ENCODE data around the gene DCP2.
"Not testable (repeated sequence)": the region's sequence is repeated elsewhere in the genome, so short reads cannot be mapped to it uniquely, and the experiment has no call there.

The DCP2 gene

GRCh38 chr5:112976432-112977309 is at the start of gene DCP2:
DCP2 (plus strand) TSS chr5:112976798; CDS start chr5:112976934, 136 bp downstream.
- peak; percentile 32 to 98 (median 89) for DNase-seq

DNA sequence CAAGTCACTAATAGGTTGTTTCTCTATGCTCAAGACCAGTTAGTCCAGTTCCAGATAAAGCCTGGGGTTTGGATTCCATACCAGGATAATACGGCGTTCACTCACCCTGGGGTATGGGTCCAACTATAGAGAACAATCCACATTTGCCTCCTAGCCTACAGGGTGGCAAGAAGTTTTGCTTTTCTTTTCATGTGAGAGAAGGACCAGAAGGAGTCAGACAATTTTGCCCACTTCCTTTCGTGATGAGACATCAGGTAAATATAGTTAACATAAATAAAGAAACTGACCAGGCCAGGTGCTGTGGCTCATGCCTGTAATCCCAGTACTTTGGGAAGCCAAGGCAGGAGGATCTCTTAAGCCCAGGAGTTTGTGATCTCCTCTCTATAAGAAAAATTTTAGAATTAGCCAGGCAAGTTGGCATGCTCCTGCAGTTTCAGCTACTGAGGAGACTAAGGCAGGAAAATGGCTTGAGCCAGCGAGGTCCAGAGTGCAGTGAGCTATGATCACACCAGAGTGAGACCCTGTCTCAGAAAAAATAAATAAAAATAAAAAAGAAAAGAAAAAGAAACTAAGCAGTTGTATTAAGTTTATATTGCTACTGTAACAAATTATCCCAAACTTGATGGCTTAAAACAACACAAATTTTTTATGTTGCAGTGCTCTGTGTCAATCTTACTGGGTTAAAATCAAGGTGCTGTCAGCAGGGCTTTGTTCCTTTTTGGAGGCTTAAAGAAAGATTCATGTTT is 47.1 kb upstream of the DCP2 start:
- no peak for DNase-seq

DNA sequence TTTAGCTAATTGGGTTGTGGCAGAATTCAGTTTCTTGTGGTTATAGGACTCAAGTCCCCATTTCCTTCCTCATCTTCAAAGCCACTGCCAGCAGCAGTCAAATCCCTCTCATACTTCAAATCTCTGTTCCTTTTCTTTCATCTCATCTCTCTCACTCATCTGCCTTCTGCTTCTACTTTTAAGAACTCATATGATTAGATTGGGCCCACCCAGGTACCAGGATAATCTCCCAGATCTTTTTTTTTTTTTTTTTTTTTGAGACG is 46.6 kb upstream of the DCP2 start:
- no peak for DNase-seq

DNA sequence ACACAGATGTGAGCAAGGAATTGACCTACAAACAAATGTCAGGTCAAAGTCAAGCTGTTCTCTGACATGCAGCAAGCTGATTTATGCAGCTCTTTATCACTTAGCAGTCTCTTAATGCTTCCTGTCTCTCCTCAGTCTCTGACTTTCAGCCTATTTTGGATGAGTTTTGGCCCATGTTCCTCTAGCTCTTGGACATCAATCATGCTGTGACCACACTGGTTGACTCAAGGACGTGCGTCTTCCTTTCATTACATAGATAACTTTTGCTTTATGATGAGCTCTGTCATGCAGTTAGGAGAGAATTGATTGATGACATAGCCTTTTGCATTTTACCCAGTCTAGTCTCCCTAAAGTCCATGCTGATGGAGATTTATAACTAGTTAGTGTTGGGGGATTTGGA is 45.1 kb upstream of the DCP2 start:
- no peak for DNase-seq

DNA sequence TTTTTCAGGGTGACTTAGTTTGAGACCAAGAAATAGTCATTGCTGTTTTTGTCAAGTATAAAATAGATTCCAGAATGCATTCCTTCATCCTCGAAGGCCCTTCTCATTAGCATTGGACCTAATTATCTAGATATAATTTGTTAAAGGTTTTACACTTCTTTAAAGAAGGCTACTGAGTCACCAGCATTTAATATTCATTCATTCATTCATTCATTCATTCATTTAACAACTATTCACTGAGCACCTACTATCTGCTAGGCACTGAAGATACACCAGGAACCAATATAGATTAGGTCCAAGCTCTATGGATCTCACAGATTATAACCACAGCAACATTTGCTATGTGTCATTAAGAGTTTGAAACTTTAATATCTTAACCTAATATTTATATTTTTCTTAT is 43.5 kb upstream of the DCP2 start:
- no peak for DNase-seq

GRCh38 chr5:112933651-112934365 is 42.8 kb upstream of the DCP2 start:
- DNase-seq: no peak

GRCh38 chr5:112934366-112934663 is 42.3 kb upstream of the DCP2 start:
- DNase-seq: no peak

GRCh38 chr5:112935675-112936074 is 40.9 kb upstream of the DCP2 start:
- no peak for DNase-seq

DNA sequence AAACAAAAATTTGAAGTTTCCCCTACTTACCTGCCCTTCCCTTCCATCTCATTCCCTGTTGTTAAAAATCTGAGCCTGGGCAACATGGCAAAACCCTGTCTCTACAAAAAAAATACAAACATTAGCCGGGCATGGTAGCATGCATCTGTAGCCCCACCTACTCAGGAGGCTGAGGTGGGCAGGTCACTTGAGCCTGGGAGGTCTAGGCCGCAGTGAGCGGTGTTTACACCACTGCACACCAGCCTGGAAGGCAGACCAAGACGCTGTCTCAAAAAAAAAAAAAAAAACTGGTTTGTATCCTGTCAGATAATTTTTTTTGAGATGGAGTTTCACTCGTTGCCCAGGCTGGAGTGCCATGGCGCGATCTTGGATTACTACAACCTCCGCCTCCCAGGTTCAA is 38.3 kb upstream of the DCP2 start:
- DNase-seq: no peak

GRCh38 chr5:112940670-112941069 is 35.9 kb upstream of the DCP2 start:
- DNase-seq: no peak

- DNase-seq: no peak
These were observed 28.1 kb upstream of the DCP2 start for GRCh38 chr5:112948458-112948857.

DNA sequence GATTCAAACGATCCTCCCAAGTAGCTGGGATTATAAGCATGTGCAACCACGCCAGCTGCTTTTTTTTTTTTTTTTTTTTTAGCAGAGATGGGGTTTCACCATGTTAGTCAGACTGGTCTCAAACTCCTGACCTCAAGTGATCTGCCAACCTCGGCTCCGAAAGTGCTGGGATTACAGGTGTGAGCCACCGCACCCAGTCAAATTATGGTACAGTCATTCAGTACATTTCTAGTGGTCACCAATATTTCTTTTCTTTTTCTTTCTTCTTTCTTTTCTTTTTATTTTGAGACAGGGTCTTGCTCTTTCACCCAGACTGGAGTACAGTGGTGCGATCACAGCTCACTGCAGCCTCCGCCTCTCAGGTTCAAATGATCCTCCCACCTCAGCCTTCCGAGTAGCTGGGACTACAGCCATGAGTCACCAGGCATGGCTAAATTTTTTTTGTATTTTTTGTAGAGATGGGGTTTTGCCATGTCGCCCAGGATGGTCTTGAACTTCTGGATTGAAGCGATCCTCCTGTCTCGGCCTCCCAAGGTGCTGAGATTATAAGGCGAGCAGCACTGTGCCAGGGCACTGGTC is 25.4 kb upstream of the DCP2 start:
- no peak for DNase-seq

GRCh38 chr5:112956606-112957005 is 20.0 kb upstream of the DCP2 start:
- DNase-seq: no peak

GRCh38 chr5:112957036-112957808 is 19.4 kb upstream of the DCP2 start:
- DNase-seq: no peak

GRCh38 chr5:112958093-112959088 is 18.2 kb upstream of the DCP2 start:
- peak in 13 of 56 donors; percentile 2 to 50 (median 8) for DNase-seq

- not testable (repeated sequence) for DNase-seq
These were observed 16.7 kb upstream of the DCP2 start for GRCh38 chr5:112959872-112960271.

DNA sequence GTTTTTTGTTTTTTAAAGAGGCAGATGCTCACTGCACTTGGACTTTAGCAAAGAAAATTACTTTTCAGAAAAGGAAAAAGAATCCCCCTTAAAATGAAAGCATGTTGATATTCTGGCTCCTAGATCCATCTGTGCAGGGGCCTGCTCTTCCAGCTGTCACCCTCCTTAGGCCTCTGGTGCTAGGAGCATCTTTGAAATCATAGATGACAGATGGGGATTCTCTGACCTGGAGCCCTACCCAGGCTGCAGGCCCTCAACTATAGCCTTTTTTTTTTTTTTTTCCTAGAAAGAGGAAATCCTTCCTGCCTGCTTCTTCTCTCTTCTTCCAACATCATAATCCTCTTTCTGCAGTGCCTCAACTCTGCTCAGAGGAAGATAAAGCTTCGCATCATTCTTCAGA is 16.3 kb upstream of the DCP2 start:
- DNase-seq: no peak

DNA sequence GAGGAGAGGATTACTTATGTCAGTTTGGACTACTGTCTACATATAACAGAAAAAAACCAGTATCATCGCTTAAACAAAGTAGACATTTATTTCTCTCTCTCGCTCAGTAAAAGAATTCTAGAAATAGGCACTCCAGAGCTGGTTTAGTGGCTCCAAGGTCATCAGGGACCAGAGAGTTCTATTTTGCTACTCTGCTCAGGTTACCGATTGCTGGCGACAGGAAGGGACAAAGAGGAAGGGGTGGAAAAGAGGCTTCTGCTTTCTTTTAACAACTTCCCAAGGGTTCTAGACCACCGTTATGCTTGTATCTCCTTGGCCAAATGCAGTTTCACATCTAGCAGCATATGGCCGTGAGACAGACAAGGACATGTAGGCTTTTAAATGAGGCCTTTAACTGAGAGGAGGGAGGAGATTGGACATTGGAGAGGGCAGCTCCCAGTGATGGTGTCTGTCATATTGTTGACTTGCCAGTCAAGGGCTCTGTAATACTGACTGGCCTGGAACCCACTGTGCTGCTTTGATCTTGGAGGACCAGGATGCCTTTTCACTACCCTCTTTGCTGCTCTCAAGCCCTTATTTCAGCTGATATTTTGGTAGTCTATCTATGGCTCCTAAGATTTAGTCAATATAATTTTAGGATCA is 15.6 kb upstream of the DCP2 start:
- DNase-seq: no peak

- DNase-seq: not testable (repeated sequence)
These were observed 13.2 kb upstream of the DCP2 start for GRCh38 chr5:112963374-112963733.
